Cerebellar nuclear complex (tissue), 1 donor: ENCODE data around the gene BRF1.

Source experiments
- DNase-seq, 2 experiments: peaks; one replicate each; lab custom pipeline; 2025; lab: John Stamatoyannopoulos, UW

BRF1 gene

DNA sequence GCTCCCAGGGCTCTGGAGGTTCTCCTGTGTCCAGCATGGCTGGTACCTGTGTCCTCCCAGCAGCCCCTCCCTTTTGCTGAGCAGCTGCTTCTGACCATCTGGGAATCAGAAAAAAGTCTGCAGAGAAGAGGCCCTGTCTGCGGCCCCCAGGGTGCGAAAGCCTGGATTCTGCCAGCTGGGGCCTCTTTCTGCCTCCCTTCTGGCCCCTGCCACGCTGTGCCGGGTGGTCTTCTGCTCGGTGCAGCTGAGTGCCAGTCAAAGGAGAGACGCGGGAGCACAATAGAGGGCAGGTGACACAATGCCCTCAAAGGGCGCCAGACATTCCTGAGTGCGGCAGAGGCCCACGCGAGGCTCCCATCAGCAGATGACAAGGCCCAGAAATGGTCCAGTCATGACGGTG, 39.8 kb downstream of the BRF1 start:
- no peak for DNase-seq

DNA sequence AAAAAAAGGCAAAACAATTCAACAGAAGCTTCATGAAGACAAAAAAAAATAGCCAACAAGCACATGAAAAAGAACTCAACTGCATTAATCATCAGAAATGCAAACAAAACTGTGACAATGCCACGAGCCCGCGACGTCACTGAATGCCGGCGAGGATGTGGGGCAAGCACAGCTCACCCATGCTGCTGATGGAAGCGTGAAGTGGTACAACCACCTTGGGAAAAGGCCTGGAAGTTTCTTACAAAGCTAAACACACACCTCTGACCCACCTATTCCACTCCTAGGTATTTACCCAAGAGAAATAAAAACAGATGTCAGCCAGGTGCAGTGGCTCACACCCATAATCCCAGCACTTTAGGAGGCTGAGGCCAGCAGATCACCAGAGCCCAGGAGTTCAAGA, 42.0 kb downstream of the BRF1 start:
- no peak for DNase-seq

DNA sequence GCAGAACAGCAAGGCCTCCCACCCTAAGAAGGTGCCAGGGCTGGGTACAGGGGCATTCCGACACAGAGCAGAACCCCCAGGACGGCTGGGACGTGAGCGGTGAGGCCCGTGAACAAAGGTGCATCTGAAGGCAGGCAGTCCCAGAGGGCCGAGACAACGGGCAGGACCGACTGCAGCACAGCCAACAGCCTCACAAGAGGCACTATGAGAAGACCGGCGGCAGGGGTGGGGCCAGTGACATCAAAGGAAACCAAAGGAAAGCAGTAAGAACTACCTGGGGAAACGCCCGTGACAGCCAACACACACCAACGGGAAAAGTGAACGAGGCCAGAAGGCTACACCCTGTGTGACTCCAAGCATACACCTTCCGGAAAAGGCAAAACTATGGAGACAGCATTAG, 43.3 kb downstream of the BRF1 start:
- DNase-seq: no peak

DNA sequence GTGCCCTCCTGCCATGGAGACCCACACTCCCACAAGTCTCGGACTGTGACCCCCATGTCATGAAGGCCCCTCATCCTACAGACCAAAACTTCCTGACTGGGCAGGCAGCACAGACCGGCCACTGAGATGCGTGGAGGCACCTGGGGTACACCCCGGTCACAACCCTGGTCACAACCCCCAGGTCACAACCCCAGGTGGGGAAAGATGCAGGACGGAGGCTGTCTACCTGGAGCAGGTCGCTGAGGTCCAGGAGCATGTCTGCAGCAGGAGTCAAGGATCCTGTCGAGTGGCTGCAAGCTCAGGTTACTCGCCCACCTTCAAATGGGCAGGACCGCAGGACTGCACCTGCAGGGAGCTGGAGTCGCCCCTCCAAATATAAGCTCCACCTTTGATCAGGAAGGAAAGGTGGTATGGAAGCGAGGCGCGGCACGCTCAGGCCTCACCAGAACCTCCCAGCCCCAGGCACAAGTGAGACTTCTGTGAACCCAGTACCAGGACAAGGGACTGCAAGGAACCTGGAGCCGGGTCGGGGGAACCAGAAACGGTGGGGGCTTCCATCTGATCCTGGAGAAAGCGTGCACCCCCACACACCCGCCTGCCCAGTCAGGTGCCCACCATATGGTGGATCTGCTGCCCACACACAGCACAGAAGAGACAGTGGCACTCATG, 44.4 kb downstream of the BRF1 start:
- DNase-seq: no peak

DNA sequence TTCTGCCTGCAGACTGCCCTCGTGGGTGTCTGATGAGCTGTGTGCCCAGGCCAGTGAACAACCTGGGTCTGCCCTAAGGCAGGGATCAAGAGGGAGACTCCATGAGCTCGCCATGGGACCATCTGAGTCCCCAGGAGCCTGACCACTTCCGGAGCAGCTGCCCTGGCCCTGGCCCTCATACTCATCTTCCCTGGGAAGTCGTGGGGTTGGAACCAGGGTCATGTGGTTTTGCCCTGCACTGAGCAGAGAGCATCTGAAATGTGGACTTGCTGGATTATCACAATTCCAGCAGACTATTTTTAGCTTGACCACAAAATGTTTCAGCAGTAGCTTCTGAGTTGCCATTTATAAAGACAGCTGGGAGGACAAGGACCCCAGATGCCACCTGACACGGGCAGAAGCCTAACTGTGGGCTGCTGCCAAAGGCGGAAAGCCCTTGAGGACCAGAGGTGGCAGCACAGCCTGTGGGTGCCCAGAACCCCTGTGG, 45.7 kb downstream of the BRF1 start:
- DNase-seq: no peak

DNA sequence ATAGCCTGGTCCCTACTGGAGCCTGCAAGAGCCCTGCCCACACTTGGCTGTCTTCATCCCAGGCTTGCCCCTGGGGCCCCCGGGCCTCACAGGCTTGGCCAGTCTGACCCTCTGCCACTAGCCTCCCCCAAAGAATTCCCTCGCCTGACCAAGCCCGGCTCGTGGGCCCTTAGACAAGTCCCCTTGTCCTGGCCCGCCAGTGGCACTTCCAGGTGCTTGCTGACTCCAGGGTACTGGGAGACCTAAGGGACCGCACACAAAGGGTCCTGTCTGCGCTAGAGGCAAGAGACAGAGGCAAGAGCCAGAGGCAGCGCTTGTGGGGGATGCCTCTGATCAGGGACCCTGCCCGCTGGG, 47.5 kb downstream of the BRF1 start:
- DNase-seq: no peak

DNA sequence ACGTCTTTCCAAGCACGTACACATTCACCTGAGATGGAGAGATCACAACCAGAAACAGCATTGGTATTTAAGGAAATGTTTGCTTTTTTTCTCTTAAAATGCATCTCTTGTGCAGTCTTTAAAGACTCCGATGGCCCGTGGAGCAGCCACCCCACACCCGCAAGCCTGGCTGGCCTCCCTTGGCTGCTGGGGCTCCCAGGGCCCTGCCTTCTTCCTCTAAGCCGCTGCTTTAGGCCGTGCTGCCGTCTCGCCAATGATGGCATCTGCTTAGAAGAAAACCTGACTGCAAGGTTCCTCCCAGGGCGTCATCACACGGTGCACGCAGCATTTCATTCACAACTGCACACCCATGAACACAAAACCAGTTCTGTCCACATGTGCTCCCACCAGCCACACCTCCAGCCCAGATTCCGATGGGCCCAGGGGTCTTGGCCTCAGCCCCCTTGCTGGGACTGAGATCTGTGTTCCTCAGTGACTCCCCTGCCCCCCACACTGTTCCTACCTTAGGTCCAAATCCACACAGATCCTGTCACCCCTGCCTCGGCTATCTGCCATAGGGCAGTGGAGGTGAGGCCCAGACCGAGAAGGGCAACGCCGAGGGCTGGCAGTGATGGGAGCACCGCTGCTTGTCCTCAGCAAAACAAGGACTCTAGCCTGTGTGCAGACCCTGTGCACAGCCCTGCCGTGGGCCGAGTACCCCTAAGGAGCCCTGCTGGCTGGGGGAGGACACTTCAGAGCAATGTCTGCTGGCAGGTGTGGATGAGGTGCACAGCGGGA, 48.1 kb downstream of the BRF1 start:
- DNase-seq: no peak

DNA sequence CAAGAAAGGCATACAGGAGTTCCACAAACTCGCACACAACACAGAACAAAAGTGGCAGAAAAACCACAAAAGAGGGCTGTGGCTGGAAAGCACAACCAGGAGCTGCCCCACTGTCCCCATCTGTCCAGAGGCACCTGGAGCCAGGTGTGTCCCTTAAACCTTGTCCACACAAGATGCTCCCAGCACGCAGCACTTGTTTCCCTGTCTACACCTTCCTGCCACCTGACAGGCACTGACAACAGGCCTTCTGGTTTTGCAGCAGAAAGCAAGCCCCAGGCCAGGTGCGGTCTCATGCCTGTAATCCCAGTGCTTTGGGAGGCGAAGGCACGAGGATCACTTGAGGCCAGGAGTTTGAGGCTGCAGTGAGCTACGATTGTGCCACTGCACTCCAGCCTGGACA, 48.9 kb downstream of the BRF1 start:
- no peak for DNase-seq

DNA sequence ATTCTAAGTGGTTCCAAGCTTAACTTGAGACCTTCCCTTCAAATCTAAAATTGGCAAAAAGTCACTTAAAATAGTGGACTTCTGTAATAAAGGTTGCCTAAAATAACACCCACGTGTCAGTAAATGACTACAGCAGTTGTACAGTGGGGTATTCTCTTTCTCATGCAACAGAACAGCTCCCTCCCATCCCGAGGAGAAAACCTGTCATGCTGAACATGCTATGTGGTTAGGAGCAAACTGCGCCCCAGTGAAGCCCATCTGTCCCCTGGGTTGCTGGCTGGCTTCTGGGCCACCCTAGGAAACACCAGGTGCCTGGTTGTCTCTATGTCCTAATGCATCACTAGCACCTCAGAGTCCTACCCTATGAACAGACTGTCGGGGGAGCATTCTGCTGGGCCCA, 49.8 kb downstream of the BRF1 start:
- DNase-seq: no peak

DNA sequence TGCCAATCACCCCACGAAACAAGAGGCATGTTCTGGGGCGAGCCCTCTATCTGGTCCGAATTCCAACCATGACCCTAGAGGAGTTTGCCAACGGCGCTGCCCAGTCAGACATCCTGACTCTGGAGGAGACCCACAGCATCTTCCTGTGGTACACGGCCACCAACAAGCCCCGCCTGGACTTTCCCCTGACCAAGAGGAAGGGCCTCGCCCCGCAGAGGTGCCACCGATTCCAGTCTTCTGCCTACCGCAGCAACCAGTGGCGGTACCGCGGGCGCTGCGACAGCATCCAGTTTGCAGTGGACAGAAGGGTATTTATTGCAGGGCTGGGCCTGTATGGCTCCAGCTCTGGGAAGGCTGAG, 50.8 kb downstream of the BRF1 start:
- no peak for DNase-seq

DNA sequence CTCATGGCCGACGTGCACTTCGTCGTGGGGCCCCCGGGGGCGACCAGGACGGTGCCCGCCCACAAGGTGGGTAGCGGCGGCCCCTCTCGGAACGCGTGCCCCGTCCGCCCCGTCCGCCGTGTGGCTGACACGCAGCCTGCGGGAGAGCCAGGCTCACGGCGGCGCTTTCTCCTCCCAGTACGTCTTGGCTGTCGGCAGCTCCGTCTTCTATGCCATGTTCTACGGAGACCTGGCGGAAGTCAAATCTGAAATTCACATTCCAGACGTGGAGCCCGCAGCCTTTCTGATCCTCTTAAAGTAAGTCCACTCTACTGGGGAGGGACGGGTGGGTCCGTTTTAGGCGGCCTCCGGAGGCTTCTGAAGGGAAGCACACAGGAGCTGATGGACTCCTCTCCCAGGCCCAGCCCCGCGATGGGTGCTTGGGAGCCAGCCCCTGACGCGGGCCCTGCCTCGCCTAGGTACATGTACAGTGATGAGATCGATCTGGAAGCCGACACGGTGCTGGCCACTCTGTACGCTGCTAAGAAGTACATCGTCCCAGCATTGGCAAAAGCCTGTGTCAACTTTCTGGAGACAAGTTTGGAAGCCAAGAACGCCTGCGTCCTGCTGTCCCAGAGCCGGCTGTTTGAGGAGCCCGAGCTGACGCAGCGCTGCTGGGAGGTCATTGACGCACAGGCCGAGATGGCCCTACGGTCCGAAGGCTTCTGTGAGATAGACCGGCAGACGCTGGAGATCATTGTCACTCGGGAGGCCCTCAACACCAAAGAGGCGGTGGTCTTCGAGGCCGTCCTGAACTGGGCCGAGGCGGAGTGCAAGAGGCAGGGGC, 51.4 kb downstream of the BRF1 start:
- DNase-seq: no peak

DNA sequence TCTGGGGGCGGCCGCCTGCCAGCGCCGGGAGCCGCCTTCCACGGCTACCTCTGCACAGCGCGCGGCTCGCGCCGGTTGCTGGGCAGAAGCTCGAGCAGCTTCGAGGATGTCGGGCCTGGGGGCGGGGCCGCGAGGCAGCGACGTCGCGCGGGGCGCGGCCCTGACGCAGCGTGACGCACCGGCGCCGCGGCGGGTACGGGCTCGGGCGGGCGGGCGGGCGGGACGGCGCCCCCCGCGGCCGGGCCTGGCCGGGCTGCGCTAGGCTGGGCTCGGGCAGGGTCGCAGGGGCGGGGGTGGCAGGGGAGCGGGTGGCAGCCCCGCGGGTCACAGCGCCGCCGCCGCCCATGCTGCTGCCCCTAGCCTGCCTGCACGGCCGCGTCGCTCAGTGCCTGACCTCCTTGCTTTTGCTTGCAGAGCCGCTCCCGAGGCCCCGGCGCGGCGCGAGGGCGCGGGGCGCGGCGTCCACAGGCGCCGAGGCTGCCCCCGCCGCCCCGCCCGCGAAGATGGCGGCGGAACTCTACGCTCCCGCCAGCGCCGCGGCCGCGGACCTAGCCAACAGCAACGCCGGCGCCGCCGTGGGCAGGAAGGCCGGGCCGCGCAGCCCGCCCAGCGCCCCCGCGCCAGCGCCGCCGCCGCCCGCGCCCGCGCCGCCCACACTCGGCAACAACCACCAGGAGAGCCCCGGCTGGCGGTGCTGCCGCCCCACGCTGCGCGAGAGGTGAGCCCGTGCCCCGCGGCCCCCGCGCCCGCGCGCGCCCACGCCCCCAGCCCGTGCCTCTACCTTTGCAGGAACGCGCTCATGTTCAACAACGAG, 52.2 kb downstream of the BRF1 start, which contains the start of gene BTBD6:
BTBD6 (plus strand) TSS at position 166 of the 814 bp plus-strand sequence; CDS start at position 345, 179 bp downstream.
- no peak for DNase-seq

DNA sequence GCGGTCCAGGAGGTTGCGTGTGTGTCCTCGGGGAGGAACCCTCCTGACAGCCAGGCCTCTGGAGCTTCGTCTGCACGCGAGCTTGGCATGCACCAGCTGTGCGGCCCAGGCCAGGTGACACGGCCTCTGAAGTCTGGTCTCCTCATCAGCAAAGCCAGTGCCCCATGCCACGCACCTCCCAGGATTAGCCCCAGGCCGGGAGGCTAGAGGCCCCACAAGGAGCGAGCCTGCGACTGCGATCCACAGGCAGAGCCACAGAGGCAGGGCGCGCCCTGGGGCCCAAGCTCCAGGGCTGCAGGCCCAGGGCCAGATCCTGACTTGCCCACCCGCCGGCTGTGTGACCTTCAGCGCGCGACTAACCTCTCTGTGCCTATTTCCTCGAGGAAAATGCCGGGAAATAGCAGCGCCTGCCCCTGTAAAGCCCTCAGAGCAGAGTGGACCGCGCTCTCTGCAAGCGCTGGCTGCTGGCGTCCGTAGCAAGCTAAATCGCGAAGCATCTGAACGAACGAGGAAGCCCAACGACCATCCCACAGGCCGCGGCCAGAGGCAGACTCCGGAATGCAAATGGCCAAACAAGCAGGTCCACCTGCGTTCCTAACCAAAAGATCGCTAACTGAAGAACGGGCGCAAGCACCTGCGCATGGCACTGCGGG, 53.0 kb downstream of the BRF1 start:
- DNase-seq: no peak

DNA sequence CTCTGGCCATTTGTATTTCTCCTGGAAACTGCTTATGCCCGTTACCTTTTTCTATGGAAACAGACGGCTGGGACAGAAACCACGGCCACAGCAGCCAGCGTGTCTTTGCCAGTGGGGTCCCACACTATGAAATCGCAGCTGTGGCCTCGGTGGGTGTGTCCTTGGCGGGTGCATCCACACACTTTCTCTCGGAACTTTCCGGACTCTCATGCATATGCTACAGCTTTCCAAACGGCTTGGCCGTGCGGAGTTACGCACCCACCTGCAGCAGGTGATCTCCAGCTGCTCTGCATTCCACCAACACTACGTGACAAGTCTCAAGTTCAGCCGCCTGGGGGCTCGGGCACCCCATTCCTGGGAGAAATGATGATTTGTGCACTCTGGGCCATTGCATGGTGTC, 53.8 kb downstream of the BRF1 start:
- DNase-seq: no peak

DNA sequence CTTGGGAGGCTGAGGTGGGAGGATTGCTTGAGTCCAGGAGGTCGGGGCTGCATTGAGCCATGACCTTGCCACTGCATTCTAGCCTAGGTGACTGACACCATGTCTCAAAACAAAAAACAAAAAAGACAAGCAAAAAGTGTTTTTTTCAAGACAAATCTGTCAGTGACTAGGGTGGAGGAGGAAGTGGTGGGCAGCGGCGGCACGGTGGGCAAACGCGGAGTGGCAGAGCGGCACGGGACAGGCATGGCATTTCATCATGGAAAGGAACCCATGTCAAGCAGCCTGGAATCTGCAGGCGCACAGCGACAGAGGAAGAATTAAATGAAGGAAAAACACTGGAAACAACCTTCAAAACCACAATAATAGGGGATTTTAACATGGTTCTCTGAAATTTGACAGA, 56.5 kb downstream of the BRF1 start:
- DNase-seq: no peak

DNA sequence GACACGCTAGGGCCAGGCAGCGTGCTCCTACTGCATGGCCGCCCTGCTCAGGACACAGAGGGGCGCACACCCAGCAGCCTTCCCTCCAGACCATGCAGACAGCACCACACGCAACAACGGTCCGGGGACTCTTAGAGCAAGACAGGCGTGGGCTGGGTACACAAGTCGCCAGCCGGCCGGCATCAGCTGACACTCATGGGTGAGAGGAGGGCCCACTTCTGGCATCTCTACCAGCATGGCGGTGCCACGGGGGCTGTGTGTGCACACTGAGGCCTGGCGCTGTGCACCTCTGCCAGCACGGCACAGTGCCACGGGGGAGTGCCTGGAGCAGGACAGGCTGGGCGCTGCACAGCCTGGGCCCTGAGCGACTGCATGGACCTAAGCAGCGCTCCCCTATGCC, 59.2 kb downstream of the BRF1 start:
- no peak for DNase-seq

DNA sequence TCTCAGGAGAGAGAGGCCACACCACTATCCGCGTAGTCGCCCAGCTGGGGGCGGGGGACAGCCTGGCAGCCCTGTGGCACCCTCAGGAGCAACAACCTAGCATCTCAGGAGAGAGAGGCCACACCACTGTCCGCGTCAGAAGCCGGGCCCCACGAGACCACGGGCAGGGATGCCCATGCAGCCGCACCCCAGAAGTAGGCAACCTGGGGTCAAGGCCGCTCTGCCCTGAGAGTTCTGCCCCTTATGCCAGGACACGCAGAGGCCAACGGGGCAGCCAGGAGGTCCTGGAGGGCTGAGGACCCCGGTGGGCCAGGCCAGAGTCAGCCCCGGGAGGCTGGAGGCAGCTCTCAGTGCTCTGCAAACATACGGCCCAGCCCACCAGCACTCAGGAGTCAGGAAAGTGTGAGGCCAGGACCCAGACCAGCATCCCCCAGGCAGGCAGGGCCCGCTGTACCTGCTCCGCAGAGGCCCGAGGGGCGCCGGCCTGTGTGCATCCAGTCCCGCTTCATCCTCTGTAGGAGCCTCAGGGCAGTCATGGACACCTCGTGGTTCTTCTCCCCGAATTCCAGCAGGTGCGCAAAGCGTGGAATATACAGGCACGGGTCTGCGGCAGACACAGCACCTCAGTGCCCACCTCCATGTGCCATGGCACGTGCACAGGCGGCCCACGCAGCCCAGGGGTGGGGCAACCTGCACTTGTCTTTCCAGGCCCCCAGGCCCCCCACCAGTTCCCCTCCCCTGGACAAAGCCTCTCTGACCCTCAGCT, 59.8 kb downstream of the BRF1 start:
- no peak for DNase-seq

DNA sequence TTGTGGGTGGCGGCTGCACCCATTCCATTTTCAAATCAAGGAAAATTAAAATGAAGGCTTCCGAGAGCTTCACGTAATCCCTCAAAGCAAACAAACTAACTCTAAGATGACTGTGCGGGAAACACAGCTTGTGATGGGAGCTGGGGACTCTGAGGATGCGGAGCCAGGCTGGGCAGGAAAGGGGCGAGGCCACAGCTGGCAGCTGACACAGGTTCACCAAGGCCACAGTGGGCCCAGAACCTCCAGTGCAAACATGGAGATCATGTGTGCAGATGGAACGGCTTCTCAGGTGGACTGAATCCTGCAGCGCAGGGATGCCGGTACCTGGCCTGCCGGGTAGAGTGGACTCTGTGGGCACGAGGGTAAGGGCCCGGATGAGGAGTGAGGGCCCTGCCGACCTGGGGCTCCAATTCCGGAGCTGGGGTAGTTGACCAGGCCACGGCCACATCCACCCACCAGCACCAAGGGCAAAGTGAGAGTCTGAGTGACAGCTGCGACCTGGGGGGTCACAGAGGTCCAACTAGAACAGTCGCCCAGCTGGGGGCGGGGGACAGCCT, 71.6 kb downstream of the BRF1 start:
- DNase-seq: no peak

DNA sequence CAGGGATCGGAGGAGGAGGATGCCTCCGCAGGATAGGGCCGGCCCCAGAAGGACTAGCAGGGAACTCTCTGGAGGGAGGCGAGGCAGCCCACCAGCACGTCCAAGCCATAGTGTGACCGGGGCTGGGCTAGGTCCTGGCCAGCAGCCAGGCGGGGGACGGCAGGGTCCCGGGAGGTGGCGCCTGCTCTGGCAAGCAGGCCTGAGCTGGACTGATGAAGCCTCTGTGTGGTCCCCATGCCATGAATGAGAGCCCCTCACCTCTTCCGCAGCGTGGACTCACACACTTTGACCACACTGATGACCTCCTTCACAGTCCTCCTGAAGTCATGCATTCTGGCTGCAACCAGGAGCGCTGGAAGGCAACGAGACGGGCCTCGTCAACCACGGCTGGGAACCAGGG, 72.2 kb downstream of the BRF1 start:
- no peak for DNase-seq

DNA sequence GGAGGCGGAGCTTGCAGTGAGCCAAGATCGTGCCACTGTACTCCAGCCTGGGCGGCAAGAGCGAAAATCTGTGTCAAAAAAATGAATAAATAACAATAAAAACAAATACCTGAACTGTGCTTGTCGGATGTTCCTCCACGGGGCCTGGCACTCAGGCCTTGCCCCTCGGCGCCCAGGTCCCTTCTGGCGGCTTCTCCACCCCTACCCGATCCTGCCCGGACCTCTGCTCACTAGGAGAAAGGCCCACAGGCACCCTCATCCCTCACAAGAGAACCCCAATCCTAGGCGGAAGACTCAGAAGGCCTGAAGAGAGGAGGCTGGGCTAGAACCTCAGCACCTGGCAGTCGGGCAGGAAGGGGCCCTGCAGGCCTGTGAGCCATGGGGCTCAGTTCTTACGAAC, 73.5 kb downstream of the BRF1 start:
- DNase-seq: no peak
